Activated CD4-positive, CD25-positive, alpha-beta regulatory T cell treated with anti-CD3 and anti-CD28 coated beads, Interleukin-2, amount 50 U/mL, for 16 hours (primary cell): Measurements from ENCODE around the gene GEN1.

Source experiments
- DNase-seq: peaks from one replicate; pipeline ENCODE4 v3.0.0-alpha.2; 2020; ENCODE audit warnings: low read depth, low spot score

Gene GEN1

GRCh38 chr2:17795309-17795708 is 41.4 kb downstream of the GEN1 start:
- no peak for DNase-seq

GRCh38 chr2:17798338-17798737 is 44.4 kb downstream of the GEN1 start:
- no peak for DNase-seq

- DNase-seq, result no peak
Measured at GRCh38 chr2:17799301-17800120, 45.6 kb downstream of the GEN1 start.

- no peak for DNase-seq
Measured at GRCh38 chr2:17800219-17800618, 46.3 kb downstream of the GEN1 start.

- no peak for DNase-seq
Measured at GRCh38 chr2:17800693-17801458, 46.9 kb downstream of the GEN1 start.

GRCh38 chr2:17803497-17803896 is 49.6 kb downstream of the GEN1 start:
- DNase-seq, result no peak

GRCh38 chr2:17804358-17804757 is 50.4 kb downstream of the GEN1 start:
- no peak for DNase-seq

- no peak for DNase-seq
Measured at GRCh38 chr2:17805166-17805565, 51.2 kb downstream of the GEN1 start.

- DNase-seq, result no peak
Measured at GRCh38 chr2:17805717-17806363, 51.9 kb downstream of the GEN1 start.

- no peak for DNase-seq
Measured at GRCh38 chr2:17813010-17813741, 59.2 kb downstream of the GEN1 start.

GRCh38 chr2:17813742-17814473 is 60.0 kb downstream of the GEN1 start:
- no peak for DNase-seq

- no peak for DNase-seq
Measured at GRCh38 chr2:17814601-17815000, 60.7 kb downstream of the GEN1 start.

GRCh38 chr2:17815468-17816184 is 61.7 kb downstream of the GEN1 start:
- no peak for DNase-seq

GRCh38 chr2:17816396-17817245 is 62.7 kb downstream of the GEN1 start, which contains the start of gene MSGN1:
Gene MSGN1, plus strand, starts transcription at chr2:17816460. Its CDS starts 59 bp downstream, at chr2:17816519.
- no peak for DNase-seq

GRCh38 chr2:17818235-17818815 is 64.4 kb downstream of the GEN1 start:
- no peak for DNase-seq

- no peak for DNase-seq
Measured at GRCh38 chr2:17821080-17821479, 67.1 kb downstream of the GEN1 start.

GRCh38 chr2:17821535-17822444 is 67.9 kb downstream of the GEN1 start:
- no peak for DNase-seq
